ENCODE results near the gene KAT2B. TPM values are rescaled to one million over a fixed set of nuclear protein-coding genes. Genes with fewer than 3 reads are reported as not detected.

Gene KAT2B
- total and polyA plus RNA-seq, 2 of the 13 experiments (the other 11 are each of a cell fraction or from before 2014, with no cell fraction given), result 0.97 to 1.7 TPM

DNA sequence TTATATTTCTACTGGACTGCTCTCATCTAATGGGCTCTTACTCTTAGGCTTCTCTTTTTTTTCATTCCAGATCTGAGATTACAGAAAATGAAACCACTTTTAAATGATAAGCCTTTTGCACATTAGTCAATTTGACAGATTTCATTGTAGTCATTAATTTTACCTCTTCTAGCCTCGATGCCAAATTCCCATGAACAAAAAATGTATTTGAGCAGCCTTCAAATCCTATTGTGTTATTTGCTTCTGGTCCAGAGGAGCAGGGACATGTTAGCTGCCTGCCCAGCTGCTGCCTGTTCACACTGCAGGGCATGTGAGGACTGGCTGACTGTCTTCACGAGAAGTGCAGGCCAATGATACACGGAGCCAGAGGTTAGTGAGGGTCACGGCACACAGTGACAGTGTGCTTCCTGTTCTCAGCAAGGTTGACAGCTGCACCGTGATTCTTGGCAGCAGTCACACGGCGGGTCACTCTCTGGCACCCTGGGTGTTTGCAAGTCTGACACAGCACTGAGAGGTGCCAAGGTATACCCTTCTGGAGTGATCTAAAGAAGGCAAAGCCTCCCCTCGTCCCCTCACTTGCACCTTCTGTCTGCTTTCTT lies 40.8 kb downstream of the KAT2B start (continued):
- TF ChIP-seq ZNF280B (CRISPR knock-in tag; IDR thresholded peaks at IDR 0.05; ENCODE audit: borderline replicate concordance) (no peak), ZNF432 (CRISPR knock-in tag; IDR thresholded peaks at IDR 0.05; ENCODE audit: borderline replicate concordance) (no peak), CSRNP1 (CRISPR knock-in tag; IDR thresholded peaks at IDR 0.05) (no peak), HNF1B (CRISPR knock-in tag; IDR thresholded peaks at IDR 0.05) (no peak), HOXA9 (CRISPR knock-in tag; IDR thresholded peaks at IDR 0.05; ENCODE audit: borderline replicate concordance) (0 out of 2 replicates have a peak, but pooled peaks have one; percentile 31), ZNF850 (CRISPR knock-in tag; conservative IDR thresholded peaks at IDR 0.05) (no peak), ZBTB4 (CRISPR knock-in tag; IDR thresholded peaks at IDR 0.05; ENCODE audit: borderline replicate concordance) (no peak), GATAD2A (CRISPR knock-in tag; IDR thresholded peaks at IDR 0.05) (no peak), ZNF746 (CRISPR knock-in tag; IDR thresholded peaks at IDR 0.05) (no peak), ZNF784 (CRISPR knock-in tag; IDR thresholded peaks at IDR 0.05; ENCODE audit: borderline replicate concordance) (no peak), ZNF468 (CRISPR knock-in tag; IDR thresholded peaks at IDR 0.05) (no peak), JUNB (CRISPR knock-in tag; IDR thresholded peaks at IDR 0.05; ENCODE audit: borderline replicate concordance) (no peak), ZNF512B (CRISPR knock-in tag; IDR thresholded peaks at IDR 0.05; ENCODE audit: borderline replicate concordance) (no peak), DNMT1 (CRISPR knock-in tag; IDR thresholded peaks at IDR 0.05) (no peak), ZNF17 (CRISPR knock-in tag; IDR thresholded peaks at IDR 0.05) (no peak), SMARCE1 (IDR thresholded peaks at IDR 0.05; ENCODE audit: borderline replicate concordance) (no peak), HNF4A (CRISPR knock-in tag; IDR thresholded peaks at IDR 0.05) (0 out of 2 replicates have a peak, but pooled peaks have one; percentile 21)
